HG03439 (cell line): ENCODE data around the gene ADAMTS12.

Source experiments
- ATAC-seq: cut with Tn5 transposase; IDR thresholded peaks from one replicate; pipeline ENCODE4 v1.9.1; 2021; ENCODE audit warnings: mild to moderate bottlenecking, moderate library complexity; ENCODE audit not compliant: unreplicated experiment

The ADAMTS12 gene

GRCh38 chr5:33659526-33660169, 232.1 kb downstream of the ADAMTS12 start:
- no peak for ATAC-seq

- no peak for ATAC-seq
Observed at GRCh38 chr5:33657804-33658440, 233.9 kb downstream of the ADAMTS12 start.

GRCh38 chr5:33657176-33657575, 234.6 kb downstream of the ADAMTS12 start:
- ATAC-seq, result no peak

GRCh38 chr5:33650911-33651310, 240.9 kb downstream of the ADAMTS12 start:
- no peak for ATAC-seq

GRCh38 chr5:33649549-33650482, 242.0 kb downstream of the ADAMTS12 start:
- no peak for ATAC-seq

- no peak for ATAC-seq
Observed at GRCh38 chr5:33641744-33642505, 249.9 kb downstream of the ADAMTS12 start.

GRCh38 chr5:33639474-33639873, 252.3 kb downstream of the ADAMTS12 start:
- no peak for ATAC-seq

GRCh38 chr5:33637011-33637410, 254.8 kb downstream of the ADAMTS12 start:
- ATAC-seq, result no peak

GRCh38 chr5:33635582-33635981, 256.2 kb downstream of the ADAMTS12 start:
- no peak for ATAC-seq

- ATAC-seq, result no peak
Observed at GRCh38 chr5:33633699-33634098, 258.1 kb downstream of the ADAMTS12 start.

GRCh38 chr5:33631786-33632185, 260.0 kb downstream of the ADAMTS12 start:
- no peak for ATAC-seq

GRCh38 chr5:33631139-33631538, 260.7 kb downstream of the ADAMTS12 start:
- ATAC-seq, result no peak

- no peak for ATAC-seq
Observed at GRCh38 chr5:33629999-33630398, 261.8 kb downstream of the ADAMTS12 start.

- no peak for ATAC-seq
Observed at GRCh38 chr5:33628796-33629195, 263.0 kb downstream of the ADAMTS12 start.

GRCh38 chr5:33621514-33621913, 270.3 kb downstream of the ADAMTS12 start:
- ATAC-seq, result no peak

- ATAC-seq, result no peak
Observed at GRCh38 chr5:33614039-33614438, 277.8 kb downstream of the ADAMTS12 start.

- ATAC-seq, result no peak
Observed at GRCh38 chr5:33612386-33612785, 279.4 kb downstream of the ADAMTS12 start.

- no peak for ATAC-seq
Observed at GRCh38 chr5:33611877-33612276, 279.9 kb downstream of the ADAMTS12 start.

- ATAC-seq, result no peak
Observed at GRCh38 chr5:33608344-33609041, 283.3 kb downstream of the ADAMTS12 start.

- no peak for ATAC-seq
Observed at GRCh38 chr5:33604503-33604902, 287.3 kb downstream of the ADAMTS12 start.
